Erythroblast (primary cell): ENCODE results near the gene POFUT2.

Experiments used
- GATA1 ChIP-seq: IDR thresholded peaks from 2 replicates; pipeline ENCODE4 v1.6.1; 2011; ENCODE audit warnings: low read depth, mild to moderate bottlenecking, control low read depth, low read length, moderate library complexity
- POLR2A ChIP-seq: IDR thresholded peaks from 2 replicates; pipeline ENCODE4 v1.6.1; 2011; ENCODE audit warnings: mild to moderate bottlenecking, low read length

DNA sequence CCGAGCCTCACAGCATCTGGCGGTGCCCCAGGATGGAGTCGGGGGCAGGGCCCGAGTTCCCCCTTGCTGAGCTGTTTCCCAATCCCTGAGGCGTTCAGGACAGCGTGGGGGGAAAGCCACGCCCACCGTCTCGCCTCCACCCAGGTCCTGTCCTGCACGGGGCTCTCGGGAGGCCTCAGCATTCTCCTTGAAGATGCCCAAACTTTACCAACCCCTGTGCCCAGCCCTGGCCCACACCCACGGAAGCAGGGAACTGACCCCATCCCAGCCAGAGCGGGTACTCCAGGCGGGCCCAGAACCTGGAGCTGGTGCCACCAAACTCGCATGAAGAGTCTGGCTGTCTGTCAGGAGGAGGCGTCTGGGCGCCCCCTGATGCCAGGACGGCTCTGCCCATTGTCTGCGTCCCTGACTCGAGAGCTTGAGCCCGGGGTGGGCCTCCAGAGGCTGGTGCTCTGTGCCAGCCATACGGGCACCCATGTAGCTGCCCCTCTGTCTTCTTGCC lies 35.3 kb upstream of the POFUT2 start:
- TF ChIP-seq POLR2A = no peak
- TF ChIP-seq GATA1 = no peak
